Naive thymus-derived CD4-positive, alpha-beta T cell (primary cell): ENCODE results near the gene TRIM45. TPM values are rescaled to one million over a fixed set of nuclear protein-coding genes. Genes with fewer than 3 reads are reported as not detected.

Source experiments
- ATAC-seq: fragments of 150-1000 bp; cut with Tn5 transposase; 2 replicates; pipeline ENCODE4 v1.10.0; 2021; ENCODE audit warnings: mild to moderate bottlenecking, moderate library complexity
- CTCF ChIA-PET: fragments of 350-600 bp; sonication (Branson Sonifier 250); formaldehyde crosslinking; loops from one replicate; lab custom pipeline; 2021; ENCODE audit warnings: antibody characterized with exemption; lab: Charles Lee
- POLR2A ChIA-PET: fragments of 350-600 bp; sonication (Branson Sonifier 250); formaldehyde crosslinking; loops from one replicate; lab custom pipeline; 2021; ENCODE audit warnings: antibody characterized with exemption, inconsistent platforms; lab: Charles Lee
- DNase-seq, 9 donors: peaks; one replicate each; pipeline versions ENCODE4 v3.0.0 to v3.0.0-alpha.2; 2020 to 2022; ENCODE audit warnings: mixed read lengths in 1 of 9
- H3K27ac ChIP-seq: one replicate; pipeline ENCODE4 v1.7.0; 2013; ENCODE audit warnings: mild to moderate bottlenecking, low read depth, low read length, moderate library complexity
- H3K27me3 ChIP-seq, 2 donors: one replicate each; pipeline ENCODE4 v1.7.0; 2013; ENCODE audit warnings: low read length in 2 of 2, mild to moderate bottlenecking in 2 of 2, moderate library complexity in 2 of 2; ENCODE audit not compliant: control insufficient read depth in 2 of 2, insufficient read depth in 2 of 2
- H3K36me3 ChIP-seq, 3 experiments: 1 replicate in 2 of 3; 2 replicates in 1 of 3; pipeline ENCODE4 v1.7.0; 2013; ENCODE audit warnings: low read length in 3 of 3, mild to moderate bottlenecking in 3 of 3, moderate library complexity in 1 of 3; ENCODE audit not compliant: insufficient read depth in 3 of 3, control insufficient read depth in 2 of 3
- H3K4me1 ChIP-seq, 2 donors: one replicate each; pipeline ENCODE4 v1.7.0; 2013; ENCODE audit warnings: low read length in 2 of 2, mild to moderate bottlenecking in 2 of 2, moderate library complexity in 1 of 2; ENCODE audit not compliant: control insufficient read depth in 2 of 2, insufficient read depth in 2 of 2
- H3K4me3 ChIP-seq: 2 replicates; pipeline ENCODE4 v1.7.0; 2013; ENCODE audit warnings: mild to moderate bottlenecking, low read length
- H3K9me3 ChIP-seq, 3 experiments: 1 replicate in 2 of 3; 2 replicates in 1 of 3; pipeline ENCODE4 v1.7.0; 2013; ENCODE audit warnings: low read length in 3 of 3; ENCODE audit not compliant: control insufficient read depth in 2 of 3
- H3K27ac Mint-ChIP-seq, 9 donors: one replicate each; pipeline ENCODE4 v1.8.0; 2020 to 2022; ENCODE audit warnings: mixed read lengths in 9 of 9, mild to moderate bottlenecking in 8 of 9, moderate library complexity in 5 of 9, inconsistent platforms in 2 of 9
- H3K27me3 Mint-ChIP-seq, 5 donors: one replicate each; pipeline ENCODE4 v1.8.0; 2021 to 2022; ENCODE audit warnings: mixed read lengths in 5 of 5, mild to moderate bottlenecking in 1 of 5
- H3K36me3 Mint-ChIP-seq, 5 donors: one replicate each; pipeline ENCODE4 v1.8.0; 2020 to 2022; ENCODE audit warnings: mixed read lengths in 5 of 5, mild to moderate bottlenecking in 3 of 5, inconsistent platforms in 1 of 5
- H3K4me1 Mint-ChIP-seq, 7 donors: one replicate each; pipeline ENCODE4 v1.8.0; 2020 to 2022; ENCODE audit warnings: mixed read lengths in 7 of 7, mild to moderate bottlenecking in 3 of 7, inconsistent platforms in 1 of 7
- H3K4me3 Mint-ChIP-seq, 10 donors: one replicate each; pipeline ENCODE4 v1.8.0; 2020 to 2022; ENCODE audit warnings: mild to moderate bottlenecking in 10 of 10, mixed read lengths in 10 of 10, moderate library complexity in 6 of 10, inconsistent platforms in 2 of 10
- H3K9me3 Mint-ChIP-seq, 11 donors: one replicate each; pipeline ENCODE4 v1.8.0; 2020 to 2022; ENCODE audit warnings: mixed read lengths in 11 of 11, mild to moderate bottlenecking in 4 of 11, inconsistent platforms in 1 of 11, moderate library complexity in 1 of 11
- intact Hi-C, 2 donors: fragments of 100-400 bp; cut with micrococcal nuclease; formaldehyde crosslinking; loops; one replicate each; pipeline ENCODE4 v1.15.1; 2023
- polyA plus RNA-seq, 2 donors: library from polyadenylated mRNA; unstranded; fragments of 300-500 nt; fragmentation: Illumina TruSeq; gene quantifications; one replicate each; pipeline ENCODE4 v1.2.3, GENCODE V29; 2021
- total RNA-seq, 6 experiments: library from RNA in 5 of 6; stranded (reverse) in 5 of 6; gene quantifications; 1 replicate in 5 of 6; 2 replicates in 1 of 6; pipeline ENCODE4 v1.2.3 and lab custom pipeline; 2021 to 2026

Gene TRIM45
- total and polyA plus RNA-seq, 7 experiments from 2014 or later = 0.24 to 0.94 (median 0.38) TPM; not detected in 3

DNA sequence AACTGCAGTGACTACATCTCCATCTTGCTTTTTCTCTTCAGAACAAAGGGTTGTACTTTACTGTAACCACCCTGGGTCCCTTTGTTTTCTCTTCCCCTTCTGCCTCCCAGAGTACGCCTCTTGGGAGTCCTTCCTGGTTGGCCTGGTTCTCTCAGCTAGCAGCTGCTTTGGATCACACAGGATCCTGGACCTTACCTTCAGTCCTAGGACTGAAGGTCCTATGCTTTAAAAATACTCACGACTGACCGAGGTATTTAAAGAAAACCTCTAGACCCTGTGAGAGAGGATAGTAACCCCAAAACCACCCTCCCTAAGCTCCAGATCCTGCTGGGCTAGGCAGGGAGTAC, 4.8 kb downstream of the TRIM45 start:
- Histone ChIP-seq H3K27ac (no peak overlapping the region), H3K36me3 (peaks cover 0 to 3% (median 0%) of the 10 kb centered on the region in 3 experiments), H3K4me3 (no peak overlapping the region), H3K27me3 (no peaks in the 10 kb centered on the region), H3K9me3 (no peaks in the 10 kb centered on the region), H3K4me1 (peaks cover 0 to 4% of the 10 kb centered on the region in 2 donors)
- H3K27ac Mint-ChIP-seq = no peak overlapping the region
- no peaks in the 10 kb centered on the region for H3K9me3 Mint-ChIP-seq
- H3K27me3 Mint-ChIP-seq = peaks cover 0 to 8% (median 0%) of the 10 kb centered on the region in 5 donors
- H3K4me1 Mint-ChIP-seq = peaks cover 0 to 6% (median 4%) of the 10 kb centered on the region in 7 donors
- no peaks in the 10 kb centered on the region for H3K36me3 Mint-ChIP-seq
- DNase-seq = no peak
- ATAC-seq = no peak
- CTCF ChIA-PET = no interaction called here
- no peak overlapping the region for H3K4me3 Mint-ChIP-seq
- POLR2A ChIA-PET = no interaction called here
- intact Hi-C loops = loop anchor here in 1 of 2 donors (2.0 kb wide), 1 partner anchor 20 kb away; no protein-coding TSS in a partner anchor

DNA sequence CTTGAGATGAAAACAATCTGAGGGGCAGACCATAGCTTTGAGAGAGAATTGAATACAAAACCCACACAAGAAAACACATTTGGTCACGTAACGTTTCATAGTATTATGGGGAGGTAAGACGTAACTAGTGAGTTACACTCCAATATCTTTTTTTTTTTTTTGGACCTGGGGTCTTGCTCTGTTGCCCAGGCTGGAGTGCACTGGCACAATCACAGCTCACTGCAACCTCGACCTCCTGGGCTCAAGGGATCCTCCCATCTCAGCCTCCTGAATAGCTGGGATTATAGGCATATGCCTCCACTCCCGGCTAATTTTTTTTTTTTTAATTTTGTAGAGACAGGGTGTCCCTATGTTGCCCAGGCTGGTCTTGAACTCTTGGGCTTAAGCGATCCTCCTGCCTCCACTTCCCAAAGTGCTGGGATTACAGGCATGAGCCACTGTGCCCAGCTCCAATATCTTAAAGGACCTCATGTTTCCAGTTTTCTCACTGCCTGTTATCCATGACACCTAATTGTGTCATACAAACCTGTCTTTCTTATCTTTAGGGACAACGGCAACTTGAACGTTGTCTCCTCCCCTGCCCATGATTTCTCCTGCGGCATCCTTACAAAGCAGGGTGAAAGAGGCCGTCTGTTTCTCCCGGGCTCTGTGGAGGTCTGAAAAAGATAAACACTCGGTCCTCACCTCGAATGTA, 5.3 kb downstream of the TRIM45 start:
- H3K4me1 ChIP-seq = peaks cover 0 to 4% of the 10 kb centered on the region in 2 donors
- ChIA-PET POLR2A (interaction anchor here (0.6 kb wide), 1 partner anchor 653 kb away, joined by 3 read pairs; no protein-coding TSS in a partner anchor), CTCF (interaction anchor here (0.8 kb wide), 1 partner anchor 24 kb away, joined by 3 read pairs; no protein-coding TSS in a partner anchor)
- Mint-ChIP-seq H3K27ac (no peak overlapping the region), H3K27me3 (peaks cover 0 to 7% (median 0%) of the 10 kb centered on the region in 5 donors), H3K4me3 (no peak overlapping the region), H3K9me3 (no peaks in the 10 kb centered on the region), H3K36me3 (no peaks in the 10 kb centered on the region), H3K4me1 (peaks cover 0 to 6% (median 4%) of the 10 kb centered on the region in 7 donors)
- intact Hi-C loops = loop anchor here in 1 of 2 donors (2.0 kb wide), 1 partner anchor 21 kb away; no protein-coding TSS in a partner anchor
- H3K36me3 ChIP-seq = no peaks in the 10 kb centered on the region
- ATAC-seq (no peak), DNase-seq (no peak)
- no peak overlapping the region for H3K27ac ChIP-seq
- H3K9me3 ChIP-seq = no peaks in the 10 kb centered on the region
- no peak overlapping the region for H3K4me3 ChIP-seq
- no peaks in the 10 kb centered on the region for H3K27me3 ChIP-seq

DNA sequence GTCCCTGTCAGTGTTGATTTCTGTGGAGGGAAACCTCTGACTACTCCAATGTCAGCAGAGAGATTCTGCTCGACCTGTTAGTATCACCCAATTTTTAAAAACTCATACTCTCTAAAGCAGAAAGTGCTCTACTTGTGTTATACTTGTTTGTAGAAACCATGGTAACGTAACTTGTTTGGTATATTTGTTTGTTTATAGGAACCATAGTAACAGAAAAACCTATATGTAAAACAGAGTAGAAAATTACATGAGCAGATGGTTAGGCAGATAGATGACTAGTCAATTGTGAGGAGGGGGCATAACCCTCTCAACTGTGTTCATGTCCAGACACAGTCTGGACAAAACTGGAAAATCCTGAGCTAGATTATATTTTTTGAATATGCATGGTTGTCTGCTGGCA, 6.7 kb downstream of the TRIM45 start:
- intact Hi-C loops = no loop called here
- POLR2A ChIA-PET = interaction anchor here (0.5 kb wide), 1 partner anchor 83 kb away, joined by 3 read pairs; no protein-coding TSS in a partner anchor

DNA sequence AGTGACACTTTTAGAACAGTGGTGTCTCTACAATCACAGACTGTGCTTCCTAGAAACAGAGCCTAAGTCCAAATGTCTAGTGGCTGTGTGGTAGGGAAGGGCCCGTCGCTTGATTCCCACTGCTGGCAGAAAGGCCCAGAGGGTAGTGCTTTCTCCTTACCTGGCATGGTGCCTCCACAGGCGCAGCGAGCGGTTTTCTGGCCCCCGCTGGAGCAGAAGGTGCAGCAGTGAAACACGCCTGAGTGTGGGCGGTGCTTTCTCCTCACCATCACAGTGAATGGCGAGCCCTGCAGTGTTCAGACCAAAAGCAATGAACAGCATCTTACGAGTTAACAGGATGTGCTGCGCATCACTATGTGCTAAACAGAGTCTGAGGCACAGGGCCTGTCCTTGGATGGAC, 8.3 kb downstream of the TRIM45 start:
- CTCF ChIA-PET = interaction anchor here (0.9 kb wide), 1 partner anchor 160 kb away, joined by 3 read pairs; no protein-coding TSS in a partner anchor
- no peak for ATAC-seq

More for the DNA sequence above, 6.7 kb downstream of the TRIM45 start:
- DNase-seq (no peak), ATAC-seq (no peak)
- no peak overlapping the region for H3K27ac Mint-ChIP-seq
- CTCF ChIA-PET = no interaction called here
- H3K4me1 Mint-ChIP-seq = peaks cover 0 to 4% (median 0%) of the 10 kb centered on the region in 7 donors
- no peak overlapping the region for H3K4me3 Mint-ChIP-seq
- H3K36me3 Mint-ChIP-seq = no peaks in the 10 kb centered on the region
- H3K9me3 Mint-ChIP-seq = no peaks in the 10 kb centered on the region
- peaks cover 0 to 5% (median 0%) of the 10 kb centered on the region in 5 donors for H3K27me3 Mint-ChIP-seq
- Histone ChIP-seq H3K9me3 (no peaks in the 10 kb centered on the region), H3K4me3 (no peak overlapping the region), H3K27ac (no peak overlapping the region), H3K27me3 (no peaks in the 10 kb centered on the region), H3K4me1 (peaks cover 0 to 4% of the 10 kb centered on the region in 2 donors), H3K36me3 (no peaks in the 10 kb centered on the region)

DNA sequence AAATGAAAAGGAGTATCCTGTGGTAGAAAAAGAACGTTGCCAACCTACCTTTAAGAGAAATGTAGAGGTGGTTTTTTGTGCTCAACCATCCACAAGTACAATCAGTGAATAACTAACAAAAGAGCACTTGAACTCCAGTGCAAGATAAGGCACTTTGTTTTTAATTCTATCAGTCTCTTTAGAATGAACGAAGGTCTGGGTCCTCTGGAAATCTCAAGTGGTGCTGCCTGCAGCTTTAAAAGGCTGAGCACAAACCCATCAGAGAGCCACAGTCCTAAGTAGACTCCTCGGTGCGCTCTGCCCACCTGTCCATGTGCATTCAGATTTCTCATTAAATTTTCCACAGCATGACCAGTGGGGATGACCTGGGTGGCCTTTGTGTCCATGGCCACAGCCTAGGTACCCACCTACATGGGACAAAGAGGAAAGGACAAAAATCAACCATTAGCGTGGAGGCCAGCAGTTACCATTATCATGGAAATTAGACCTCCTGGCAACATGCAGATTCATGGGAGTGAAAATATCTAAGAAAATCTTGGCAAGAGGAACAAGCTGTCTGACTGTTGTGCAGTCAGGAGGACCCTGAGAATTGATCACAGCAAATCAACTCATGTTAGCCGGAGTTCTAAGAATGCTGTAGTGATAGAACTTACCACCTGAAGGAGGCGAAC, 9.4 kb downstream of the TRIM45 start:
- no peak overlapping the region for H3K4me3 ChIP-seq
- ChIA-PET CTCF (interaction anchor here (0.8 kb wide), 1 partner anchor 387 kb away, joined by 4 read pairs; no protein-coding TSS in a partner anchor), POLR2A (no interaction called here)
- H3K36me3 ChIP-seq = no peaks in the 10 kb centered on the region
- DNase-seq = no peak
- no peaks in the 10 kb centered on the region for H3K9me3 ChIP-seq
- Mint-ChIP-seq H3K9me3 (peaks cover 0 to 4% (median 0%) of the 10 kb centered on the region in 11 donors), H3K4me1 (peaks cover 0 to 5% (median 0%) of the 10 kb centered on the region in 7 donors), H3K27me3 (no peaks in the 10 kb centered on the region), H3K4me3 (no peak overlapping the region), H3K36me3 (peaks cover 0 to 11% (median 0%) of the 10 kb centered on the region in 5 donors), H3K27ac (no peak overlapping the region)
- H3K27me3 ChIP-seq = no peaks in the 10 kb centered on the region
- ATAC-seq = no peak
- no peak overlapping the region for H3K27ac ChIP-seq
- intact Hi-C loops = no loop called here
- peaks cover 0 to 4% of the 10 kb centered on the region in 2 donors for H3K4me1 ChIP-seq

More for the DNA sequence above, 8.3 kb downstream of the TRIM45 start:
- Histone ChIP-seq H3K4me1 (peaks cover 0 to 4% of the 10 kb centered on the region in 2 donors), H3K27ac (no peak overlapping the region), H3K27me3 (no peaks in the 10 kb centered on the region), H3K4me3 (no peak overlapping the region), H3K36me3 (no peaks in the 10 kb centered on the region), H3K9me3 (no peaks in the 10 kb centered on the region)
- no peak for DNase-seq
- Mint-ChIP-seq H3K27ac (no peak overlapping the region), H3K4me1 (peaks cover 0 to 5% (median 0%) of the 10 kb centered on the region in 7 donors), H3K36me3 (peaks cover 0 to 6% (median 0%) of the 10 kb centered on the region in 5 donors), H3K4me3 (no peak overlapping the region), H3K27me3 (peaks cover 0 to 5% (median 0%) of the 10 kb centered on the region in 5 donors), H3K9me3 (peaks cover 0 to 1% (median 0%) of the 10 kb centered on the region in 11 donors)
- intact Hi-C loops = no loop called here
- POLR2A ChIA-PET = interaction anchor here (0.6 kb wide), 1 partner anchor 15 kb away, joined by 3 read pairs; no protein-coding TSS in a partner anchor

DNA sequence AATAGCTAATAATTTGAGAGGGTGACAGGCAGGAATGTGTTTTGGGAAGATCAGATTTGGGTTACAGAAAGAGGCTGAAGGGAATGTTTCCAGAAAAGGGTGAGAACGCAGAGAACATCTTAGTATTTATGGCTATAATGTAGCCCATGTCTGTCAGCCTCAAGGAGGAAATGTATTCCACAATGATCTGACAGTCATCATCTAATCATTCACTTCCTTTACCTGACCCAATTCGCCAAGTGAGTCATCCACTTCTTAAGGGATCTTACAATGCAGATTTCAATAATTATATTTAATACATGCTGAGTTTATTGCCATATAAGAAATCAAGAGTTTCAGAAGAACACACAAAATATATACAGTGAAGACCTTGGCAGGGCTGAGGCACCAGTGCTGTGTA, 10.8 kb downstream of the TRIM45 start:
- Mint-ChIP-seq H3K27ac (no peak overlapping the region), H3K27me3 (no peaks in the 10 kb centered on the region), H3K9me3 (peaks cover 0 to 4% (median 0%) of the 10 kb centered on the region in 11 donors), H3K4me3 (no peak overlapping the region), H3K36me3 (peaks cover 0 to 24% (median 0%) of the 10 kb centered on the region in 5 donors), H3K4me1 (peaks cover 0 to 6% (median 0%) of the 10 kb centered on the region in 7 donors)
- no peaks in the 10 kb centered on the region for H3K9me3 ChIP-seq
- CTCF ChIA-PET = no interaction called here
- no peak overlapping the region for H3K27ac ChIP-seq
- DNase-seq (no peak), ATAC-seq (no peak)
- intact Hi-C loops = no loop called here
- H3K27me3 ChIP-seq = no peaks in the 10 kb centered on the region
- no peak overlapping the region for H3K4me3 ChIP-seq
- peaks cover 0 to 4% of the 10 kb centered on the region in 2 donors for H3K4me1 ChIP-seq
- POLR2A ChIA-PET = no interaction called here
- H3K36me3 ChIP-seq = no peaks in the 10 kb centered on the region
